HG03066 (cell line): ENCODE results near the gene FRMPD2.

Source experiments
- ATAC-seq: cut with Tn5 transposase; IDR thresholded peaks from one replicate; pipeline ENCODE4 v1.9.1; 2021; ENCODE audit warnings: low read depth; ENCODE audit not compliant: unreplicated experiment

Gene FRMPD2, protein sequence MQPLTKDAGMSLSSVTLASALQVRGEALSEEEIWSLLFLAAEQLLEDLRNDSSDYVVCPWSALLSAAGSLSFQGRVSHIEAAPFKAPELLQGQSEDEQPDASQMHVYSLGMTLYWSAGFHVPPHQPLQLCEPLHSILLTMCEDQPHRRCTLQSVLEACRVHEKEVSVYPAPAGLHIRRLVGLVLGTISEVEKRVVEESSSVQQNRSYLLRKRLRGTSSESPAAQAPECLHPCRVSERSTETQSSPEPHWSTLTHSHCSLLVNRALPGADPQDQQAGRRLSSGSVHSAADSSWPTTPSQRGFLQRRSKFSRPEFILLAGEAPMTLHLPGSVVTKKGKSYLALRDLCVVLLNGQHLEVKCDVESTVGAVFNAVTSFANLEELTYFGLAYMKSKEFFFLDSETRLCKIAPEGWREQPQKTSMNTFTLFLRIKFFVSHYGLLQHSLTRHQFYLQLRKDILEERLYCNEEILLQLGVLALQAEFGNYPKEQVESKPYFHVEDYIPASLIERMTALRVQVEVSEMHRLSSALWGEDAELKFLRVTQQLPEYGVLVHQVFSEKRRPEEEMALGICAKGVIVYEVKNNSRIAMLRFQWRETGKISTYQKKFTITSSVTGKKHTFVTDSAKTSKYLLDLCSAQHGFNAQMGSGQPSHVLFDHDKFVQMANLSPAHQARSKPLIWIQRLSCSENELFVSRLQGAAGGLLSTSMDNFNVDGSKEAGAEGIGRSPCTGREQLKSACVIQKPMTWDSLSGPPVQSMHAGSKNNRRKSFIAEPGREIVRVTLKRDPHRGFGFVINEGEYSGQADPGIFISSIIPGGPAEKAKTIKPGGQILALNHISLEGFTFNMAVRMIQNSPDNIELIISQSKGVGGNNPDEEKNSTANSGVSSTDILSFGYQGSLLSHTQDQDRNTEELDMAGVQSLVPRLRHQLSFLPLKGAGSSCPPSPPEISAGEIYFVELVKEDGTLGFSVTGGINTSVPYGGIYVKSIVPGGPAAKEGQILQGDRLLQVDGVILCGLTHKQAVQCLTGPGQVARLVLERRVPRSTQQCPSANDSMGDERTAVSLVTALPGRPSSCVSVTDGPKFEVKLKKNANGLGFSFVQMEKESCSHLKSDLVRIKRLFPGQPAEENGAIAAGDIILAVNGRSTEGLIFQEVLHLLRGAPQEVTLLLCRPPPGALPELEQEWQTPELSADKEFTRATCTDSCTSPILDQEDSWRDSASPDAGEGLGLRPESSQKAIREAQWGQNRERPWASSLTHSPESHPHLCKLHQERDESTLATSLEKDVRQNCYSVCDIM (N-terminal part only)

DNA sequence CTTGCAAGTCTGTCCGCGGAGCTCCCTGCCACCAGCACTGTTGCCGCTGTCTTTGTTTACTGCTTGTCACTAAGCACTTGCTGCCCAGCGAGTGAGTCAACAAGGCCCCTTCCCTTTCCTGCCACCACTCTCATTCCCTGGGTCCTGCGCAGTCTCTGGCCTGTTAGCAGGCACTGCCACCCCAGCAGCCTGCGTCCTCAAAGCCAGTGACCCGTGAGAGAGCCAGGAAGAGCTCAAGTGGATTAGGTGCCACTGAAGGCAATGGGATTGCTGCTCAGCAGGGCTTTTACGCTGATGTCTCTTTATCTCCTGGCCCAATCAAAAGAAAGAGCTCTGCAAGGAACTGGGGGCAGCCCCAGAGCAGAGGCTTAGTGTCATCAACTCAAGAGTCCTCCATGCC, at the start of gene FRMPD2:
Gene FRMPD2 (minus strand): TSS at position 61 of the 400 bp plus-strand sequence. CDS start 129 bp downstream, outside the sequence.
- ATAC-seq = no peak

DNA sequence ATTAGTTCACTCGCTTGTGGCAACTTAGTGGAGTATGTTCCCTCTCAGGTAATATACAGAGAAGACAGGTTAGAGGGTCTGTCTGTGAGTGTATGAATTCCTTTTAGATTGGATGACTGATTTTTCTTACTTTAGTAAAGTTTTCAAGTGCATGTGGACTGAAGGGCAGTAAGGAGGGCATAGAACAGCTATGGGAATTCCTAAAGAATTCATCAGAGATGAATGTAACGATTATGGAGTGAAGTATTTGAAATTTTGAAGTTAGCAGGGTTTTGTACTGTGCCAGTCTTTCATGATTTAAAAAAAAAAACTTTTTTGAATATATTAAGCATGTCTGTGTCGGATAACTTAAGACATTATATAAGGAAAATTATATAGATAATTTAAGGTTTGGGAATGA, 47.5 kb upstream of the FRMPD2 start:
- no peak for ATAC-seq

DNA sequence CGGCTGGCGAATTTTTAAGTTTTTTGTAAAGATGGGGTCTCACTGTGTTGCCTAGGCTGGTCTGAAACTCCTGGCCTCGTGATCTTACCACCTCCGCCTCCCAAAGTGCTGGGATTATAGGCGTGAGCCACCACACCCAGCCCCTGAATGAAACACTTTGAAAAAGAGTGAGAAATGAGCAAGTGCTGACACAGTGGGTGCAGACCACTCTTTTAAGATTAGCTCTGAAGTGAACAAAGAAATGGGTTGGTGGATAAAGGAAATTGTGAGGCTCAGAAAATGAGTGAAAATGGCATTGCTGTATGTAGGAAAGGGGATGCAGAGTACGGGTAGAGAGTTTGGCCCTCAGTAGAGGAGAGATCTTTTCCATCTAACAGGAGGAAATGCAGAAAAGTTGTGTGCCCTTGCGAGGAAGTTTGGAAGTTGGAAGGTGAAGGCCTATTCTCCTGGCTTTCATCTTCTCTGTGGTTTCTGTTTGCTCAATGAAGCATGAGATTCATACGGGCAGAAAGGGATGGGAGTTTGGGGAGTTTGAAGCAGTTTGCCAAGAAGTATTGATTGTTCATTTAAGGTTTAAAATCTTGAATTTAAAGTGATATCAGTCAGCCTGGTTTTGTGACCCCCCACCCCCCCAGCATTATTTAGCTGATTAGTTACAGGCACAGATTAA, 43.0 kb upstream of the FRMPD2 start:
- no peak for ATAC-seq

DNA sequence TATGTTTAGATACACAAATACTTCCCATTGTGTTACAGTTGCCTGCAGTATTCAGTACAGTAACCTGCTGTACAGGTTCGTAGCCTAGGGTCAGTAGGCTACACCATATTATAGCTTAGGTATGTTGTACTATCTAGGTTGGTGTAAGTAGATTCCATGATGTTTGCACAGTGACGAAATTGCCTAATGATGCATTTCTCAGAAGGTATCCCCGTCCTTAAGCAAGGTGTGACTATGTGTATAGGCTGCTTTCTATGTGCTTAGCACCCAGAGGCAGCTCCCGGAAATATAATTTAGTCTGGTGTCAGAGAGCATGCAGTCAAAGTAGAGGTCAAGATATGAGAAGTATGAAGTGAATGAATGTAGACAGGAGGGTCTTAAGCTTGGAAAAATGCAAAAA, 41.7 kb upstream of the FRMPD2 start:
- no peak for ATAC-seq

DNA sequence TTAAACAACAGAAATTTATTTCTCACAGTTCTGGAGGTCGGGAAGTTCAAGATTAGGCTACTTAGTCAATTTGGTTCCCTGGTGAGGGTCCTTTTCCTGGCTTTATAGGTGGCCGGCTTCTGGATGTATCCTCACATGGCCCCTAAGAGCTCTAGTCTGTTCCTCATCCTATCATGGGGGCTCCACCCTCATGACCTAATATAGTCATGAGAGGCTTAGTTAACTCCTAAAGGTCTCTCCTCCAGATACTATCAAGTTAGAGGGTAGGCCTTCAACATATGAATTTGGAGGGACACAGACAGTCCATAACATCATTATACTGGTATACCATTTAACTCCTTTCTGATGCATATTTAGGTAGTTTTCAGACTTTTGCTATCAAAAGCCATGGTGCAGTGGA, 39.6 kb upstream of the FRMPD2 start:
- no peak for ATAC-seq

DNA sequence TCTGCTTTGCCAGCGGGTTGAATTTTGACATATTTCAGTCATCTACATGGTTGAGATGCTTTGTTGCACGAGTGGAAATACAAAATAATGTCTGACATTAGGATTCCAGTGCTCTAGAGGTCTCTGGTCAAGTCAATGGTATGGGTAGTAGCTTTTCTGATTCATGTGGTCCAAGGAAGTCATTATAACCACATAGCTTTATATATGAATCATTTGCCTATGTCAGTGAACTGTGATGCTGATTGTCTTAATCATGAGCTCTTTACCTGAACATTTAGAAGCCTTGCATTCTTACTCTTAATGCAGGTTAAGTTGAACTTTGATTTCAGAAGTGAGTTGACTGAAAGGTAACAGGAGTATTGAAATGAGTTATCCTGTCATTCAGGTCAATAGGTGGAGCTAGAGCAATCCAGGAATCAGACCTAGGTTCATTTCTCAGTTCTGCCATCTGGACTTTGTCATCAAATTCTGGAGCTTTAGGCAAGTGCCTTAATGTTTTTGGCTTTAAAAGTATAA, 35.3 kb upstream of the FRMPD2 start:
- ATAC-seq = no peak

DNA sequence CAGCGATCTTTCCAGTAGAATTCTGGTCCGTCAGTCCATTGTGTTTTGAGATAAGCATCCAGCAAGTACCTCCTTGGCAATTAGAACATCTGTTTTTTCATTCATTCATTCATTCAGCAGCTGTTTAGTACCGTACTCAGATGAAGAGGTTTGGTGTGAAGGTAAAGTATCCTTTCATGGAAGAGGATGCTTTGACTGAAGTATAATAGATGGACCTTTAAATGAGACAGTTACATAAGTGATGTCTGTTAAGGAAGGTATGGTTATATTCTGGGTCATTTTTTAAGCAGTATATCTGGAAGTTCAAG, 33.2 kb upstream of the FRMPD2 start:
- no peak for ATAC-seq

DNA sequence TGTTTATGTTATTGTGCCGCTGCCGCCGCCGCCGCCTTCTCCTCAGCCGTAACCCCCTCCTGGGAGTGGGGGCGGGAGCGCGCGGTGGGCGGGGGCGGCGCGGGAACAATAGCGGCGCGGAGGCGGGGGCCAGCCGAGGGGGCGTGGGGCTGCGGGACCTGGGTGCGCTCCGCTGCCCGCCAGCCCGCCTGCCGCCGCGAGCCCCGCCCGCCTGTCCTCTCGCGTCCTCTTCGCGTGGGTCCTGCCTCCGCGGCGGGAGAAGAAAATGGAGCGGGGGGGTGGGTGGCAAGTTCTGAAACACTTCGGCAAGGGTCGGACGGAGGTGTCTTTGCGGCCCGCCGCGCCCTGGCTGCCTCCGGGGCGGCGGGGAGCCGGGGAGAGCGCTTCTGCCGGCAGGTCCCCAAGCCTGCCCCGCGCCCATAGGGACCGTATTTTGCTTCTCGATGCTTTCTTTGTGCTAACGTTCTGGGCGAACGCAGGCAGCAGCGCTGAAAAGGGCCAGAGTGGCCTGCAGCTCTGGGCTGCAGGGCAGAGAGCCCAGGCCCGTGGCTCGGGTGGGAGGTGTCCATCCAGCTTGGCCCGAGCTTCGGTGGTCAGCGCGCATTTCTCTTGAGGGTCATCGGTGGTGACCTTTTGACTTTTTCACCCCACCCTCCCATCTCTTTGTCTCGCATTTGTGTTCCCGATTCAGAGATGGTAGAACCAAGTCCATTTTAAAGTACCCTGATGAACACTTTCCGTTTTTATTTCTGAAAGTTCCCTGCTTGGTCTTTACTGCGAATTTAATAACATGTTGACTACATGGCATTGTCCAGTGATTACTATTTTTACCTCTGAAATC, 32.6 kb upstream of the FRMPD2 start:
- ATAC-seq = peak; percentile 32

DNA sequence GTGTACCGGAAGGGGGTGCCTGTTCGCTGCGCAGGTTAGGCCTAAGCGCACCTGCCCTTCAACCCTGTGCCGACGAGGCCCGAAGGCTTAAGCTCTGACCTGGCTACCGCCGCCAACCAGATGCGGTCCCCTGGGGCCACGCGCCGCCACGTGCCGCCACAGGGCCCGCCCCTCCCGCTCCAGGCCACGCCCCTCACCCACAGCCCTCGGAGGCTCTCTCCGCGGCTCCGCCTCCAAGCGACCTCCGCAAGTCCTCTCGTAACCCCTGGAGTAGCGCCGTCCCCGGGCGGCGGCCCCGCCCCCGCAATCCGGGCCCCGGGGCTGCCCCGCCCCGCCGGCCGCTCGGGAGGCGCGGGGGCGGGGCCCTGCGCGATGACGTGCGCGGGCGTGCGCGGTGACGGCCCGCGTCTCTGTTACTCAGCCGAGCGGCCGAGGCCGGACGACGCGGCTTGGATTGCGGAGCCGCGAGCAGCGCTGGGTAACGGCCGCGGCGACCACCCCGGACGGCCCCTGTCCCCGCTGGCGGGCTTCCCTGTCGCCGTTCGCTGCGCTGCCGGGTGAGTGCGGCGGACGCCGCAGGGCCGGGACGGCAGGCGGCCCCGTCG, 31.9 kb upstream of the FRMPD2 start, which contains the start of gene MAPK8:
Gene MAPK8 (plus strand): TSS at position 413 of the 605 bp plus-strand sequence. CDS start 94,984 bp downstream, outside the sequence.
- ATAC-seq = peak; percentile 79

DNA sequence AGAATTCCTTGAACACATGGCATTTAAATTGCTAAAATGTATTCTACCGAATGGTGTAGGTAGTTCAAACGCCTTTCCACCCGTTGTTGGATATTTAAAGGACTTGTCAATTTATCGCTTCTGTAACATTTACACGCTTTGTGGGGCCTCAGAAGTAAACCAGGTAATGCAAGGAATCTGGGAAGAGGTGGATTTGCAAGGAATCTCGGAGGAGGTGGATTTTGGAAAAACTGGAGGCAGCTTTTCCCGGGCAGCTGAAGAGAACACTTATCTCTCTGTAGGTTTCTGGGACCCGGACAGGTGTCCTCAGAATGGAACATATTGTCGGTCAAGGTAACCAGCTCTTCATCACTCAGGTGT, 31.4 kb upstream of the FRMPD2 start:
- no peak for ATAC-seq

DNA sequence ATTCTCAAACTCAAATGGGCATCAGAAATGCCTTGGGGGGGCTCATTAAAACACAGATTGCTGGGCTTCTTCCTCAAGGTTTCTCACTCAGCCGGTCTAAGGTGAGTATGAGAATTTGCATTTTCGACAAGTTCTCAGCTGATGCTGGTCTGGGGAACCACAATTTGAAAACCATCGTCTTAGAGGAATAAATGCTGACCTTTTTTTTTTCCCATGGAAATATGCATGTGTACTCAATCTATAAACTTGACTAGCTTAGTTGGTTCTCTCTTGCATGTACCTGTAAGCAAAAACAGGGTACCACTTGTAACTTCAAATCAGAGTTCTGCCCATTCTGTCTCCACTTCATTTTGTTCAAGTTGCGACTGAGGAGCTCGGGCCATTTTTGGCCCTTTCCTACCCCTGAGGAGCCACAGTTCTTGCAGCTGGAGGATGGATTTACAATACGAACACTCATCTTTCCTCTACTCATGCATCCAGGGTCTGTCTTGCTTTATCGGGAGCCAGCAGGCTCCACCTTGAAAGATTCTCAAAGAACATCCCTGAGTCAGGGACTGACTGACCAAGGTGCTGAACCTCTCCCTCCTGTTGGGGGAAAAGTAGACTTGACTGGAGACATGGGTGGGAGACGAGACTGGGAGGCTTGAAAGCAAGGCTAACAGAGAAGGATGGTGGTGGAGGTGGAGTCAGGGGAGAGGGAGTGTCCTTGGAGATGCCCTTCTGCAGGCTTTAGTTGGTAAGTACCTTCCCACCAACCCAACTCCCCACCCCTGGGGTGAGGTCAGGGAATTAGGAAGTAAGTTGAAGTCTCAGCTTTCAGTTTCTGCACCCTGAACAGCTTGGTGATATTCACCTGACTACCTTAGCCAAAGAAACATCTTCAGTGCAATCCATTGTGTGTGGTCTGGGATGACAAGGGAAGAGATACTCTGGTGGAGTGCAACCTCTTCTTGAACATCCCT, 28.3 kb upstream of the FRMPD2 start:
- ATAC-seq = no peak

DNA sequence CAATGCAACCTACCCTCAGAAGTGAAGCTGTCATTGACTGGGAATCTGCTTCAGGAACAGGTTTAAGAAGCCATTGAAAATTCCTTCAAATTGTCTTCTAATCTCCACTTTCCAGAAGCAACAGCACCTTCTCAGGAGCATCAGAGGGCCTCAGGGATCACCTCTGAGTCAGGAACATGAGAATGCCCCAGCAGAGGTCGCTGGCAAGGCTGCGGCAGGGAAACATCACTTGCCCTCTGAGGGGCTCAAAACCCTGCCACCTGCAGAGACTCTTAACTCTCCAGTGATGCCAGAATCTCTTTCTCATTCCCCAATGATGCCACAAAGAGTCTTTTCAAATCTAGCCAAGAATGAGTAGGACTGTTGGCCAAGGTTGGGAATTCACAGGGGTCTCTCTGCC, 26.1 kb upstream of the FRMPD2 start:
- no peak for ATAC-seq

DNA sequence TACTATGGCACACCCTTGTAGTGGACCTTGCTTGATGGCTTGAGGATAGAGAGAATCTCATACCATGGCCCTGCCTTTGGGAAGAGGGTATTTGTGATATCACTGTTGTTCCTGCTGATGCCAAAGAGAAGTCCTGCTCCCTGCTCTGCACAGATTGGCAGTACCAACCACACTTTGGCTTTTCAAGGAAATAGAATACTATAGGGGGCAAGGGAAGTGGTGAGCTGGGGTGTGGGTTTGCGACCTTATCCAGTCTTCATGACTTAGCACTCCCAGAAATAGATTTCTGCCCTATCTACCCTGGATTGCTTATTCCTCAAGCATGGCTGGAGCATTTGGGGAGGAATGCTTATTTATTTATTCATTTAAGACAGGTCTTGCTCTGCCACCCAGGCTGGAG, 25.2 kb upstream of the FRMPD2 start:
- ATAC-seq = no peak

DNA sequence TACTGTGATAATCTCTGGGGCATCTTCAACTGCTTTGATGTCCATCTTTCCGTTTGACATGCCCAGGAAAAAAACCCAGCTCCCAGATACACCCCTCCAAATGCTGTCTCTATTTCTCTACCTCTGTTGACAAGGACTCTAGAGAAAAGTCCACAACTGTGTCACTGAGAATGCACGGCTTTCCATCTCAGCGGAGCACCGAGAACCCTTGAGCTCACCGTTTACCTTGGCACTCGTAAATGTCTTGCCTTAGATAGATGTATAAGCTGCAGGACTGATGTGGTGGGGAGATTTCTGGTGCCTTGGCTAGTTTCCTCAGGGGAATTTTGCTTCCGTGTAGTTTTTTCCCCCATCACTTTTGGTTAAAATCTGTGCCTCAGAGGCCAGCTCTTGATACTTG, 24.6 kb upstream of the FRMPD2 start:
- ATAC-seq = no peak

DNA sequence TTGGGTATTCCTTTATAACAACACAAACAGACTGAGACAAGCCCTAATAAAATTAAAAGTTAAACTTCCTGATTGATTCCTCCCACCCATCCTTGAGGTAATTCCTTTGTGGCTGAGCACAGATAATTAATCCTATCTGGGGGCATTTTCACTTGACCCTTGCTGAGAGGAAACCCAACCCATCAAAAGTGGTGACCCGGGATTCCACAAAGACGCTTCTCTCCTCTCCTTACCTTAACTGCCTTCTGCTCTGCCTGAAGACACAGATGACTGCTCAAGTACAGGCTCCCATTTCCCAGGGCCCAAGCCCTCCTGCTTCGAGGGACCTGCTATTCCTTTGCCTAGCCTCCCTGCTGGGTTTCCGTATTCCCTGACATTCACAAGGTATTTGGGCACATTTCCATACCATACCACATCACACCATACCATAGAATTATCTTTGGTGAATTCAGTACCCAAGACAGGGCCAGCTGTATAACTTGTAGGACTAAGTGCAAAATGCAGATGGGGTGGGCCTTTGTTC, 22.1 kb upstream of the FRMPD2 start:
- ATAC-seq = no peak

DNA sequence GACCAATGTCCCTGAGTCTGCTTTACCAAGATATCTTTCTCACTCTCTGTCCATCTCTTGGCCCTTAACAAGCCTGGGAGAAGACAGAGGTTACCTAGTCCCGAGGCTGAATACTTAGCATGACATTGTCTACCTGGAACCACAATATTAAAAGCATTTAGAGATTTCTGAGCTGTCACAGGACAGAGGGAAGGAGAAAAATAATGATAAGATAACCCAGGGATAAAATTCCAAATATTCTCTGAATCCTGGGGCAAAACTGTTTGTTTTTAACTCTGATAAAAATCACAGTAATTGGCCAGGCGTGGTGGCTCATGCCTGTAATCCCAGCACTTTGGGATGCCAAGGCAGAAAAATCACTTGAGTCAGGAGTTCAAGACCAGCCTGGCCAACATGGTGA, 19.9 kb upstream of the FRMPD2 start:
- ATAC-seq = no peak

DNA sequence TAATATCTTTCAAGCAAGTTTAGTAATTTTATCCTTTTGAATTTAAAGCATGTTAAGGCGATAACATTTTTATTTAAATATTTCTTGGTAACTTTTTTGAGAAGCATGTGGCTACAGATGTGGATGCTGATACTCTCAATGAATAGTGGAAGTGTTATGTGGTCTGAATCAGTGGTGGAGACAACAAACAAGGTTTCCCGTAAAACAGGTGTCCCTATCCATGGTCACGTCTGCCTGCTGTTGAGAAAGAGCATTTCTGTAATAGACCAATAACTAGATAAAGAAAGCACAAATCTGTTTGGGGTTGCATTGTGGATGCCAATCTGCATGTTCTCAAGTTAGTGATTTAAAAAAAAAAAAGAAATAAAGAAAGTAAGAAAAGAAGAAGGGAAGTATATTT, 18.1 kb upstream of the FRMPD2 start:
- ATAC-seq = no peak

DNA sequence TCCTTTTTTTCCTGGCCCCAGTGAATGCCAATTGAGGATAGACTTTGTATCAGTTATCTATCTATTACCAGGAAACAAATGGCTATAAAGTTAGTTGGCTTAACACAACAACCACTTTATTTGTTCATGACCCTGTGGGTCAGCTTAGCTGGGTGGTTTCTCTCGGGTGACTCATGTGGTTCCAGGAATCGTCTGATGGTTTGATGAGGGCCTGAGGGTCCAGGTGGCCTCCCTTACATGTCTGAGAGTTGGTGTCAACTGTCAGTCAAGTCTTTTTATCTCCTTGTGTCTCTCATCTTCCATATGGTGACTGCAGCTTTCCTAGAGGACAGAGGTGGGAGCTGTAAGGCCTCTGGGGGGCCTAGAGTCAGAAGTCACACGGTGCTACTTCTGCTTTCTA, 16.7 kb upstream of the FRMPD2 start:
- no peak for ATAC-seq
